ENCODE results near the gene IL4I1. TPM values are rescaled to one million over a fixed set of nuclear protein-coding genes. Genes with fewer than 3 reads are reported as not detected.
A peak's percentile ranks its signal among the peaks of the same experiment; 100 is the strongest.

The IL4I1 gene
- total RNA-seq (3.1 and 3.9 TPM in 2 replicates), polyA plus RNA-seq (0.48 and 0.71 TPM in 2 replicates), polyA minus RNA-seq (0.43 and 0.93 TPM in 2 replicates)
- total RNA-seq (2013): 0.37 TPM

DNA sequence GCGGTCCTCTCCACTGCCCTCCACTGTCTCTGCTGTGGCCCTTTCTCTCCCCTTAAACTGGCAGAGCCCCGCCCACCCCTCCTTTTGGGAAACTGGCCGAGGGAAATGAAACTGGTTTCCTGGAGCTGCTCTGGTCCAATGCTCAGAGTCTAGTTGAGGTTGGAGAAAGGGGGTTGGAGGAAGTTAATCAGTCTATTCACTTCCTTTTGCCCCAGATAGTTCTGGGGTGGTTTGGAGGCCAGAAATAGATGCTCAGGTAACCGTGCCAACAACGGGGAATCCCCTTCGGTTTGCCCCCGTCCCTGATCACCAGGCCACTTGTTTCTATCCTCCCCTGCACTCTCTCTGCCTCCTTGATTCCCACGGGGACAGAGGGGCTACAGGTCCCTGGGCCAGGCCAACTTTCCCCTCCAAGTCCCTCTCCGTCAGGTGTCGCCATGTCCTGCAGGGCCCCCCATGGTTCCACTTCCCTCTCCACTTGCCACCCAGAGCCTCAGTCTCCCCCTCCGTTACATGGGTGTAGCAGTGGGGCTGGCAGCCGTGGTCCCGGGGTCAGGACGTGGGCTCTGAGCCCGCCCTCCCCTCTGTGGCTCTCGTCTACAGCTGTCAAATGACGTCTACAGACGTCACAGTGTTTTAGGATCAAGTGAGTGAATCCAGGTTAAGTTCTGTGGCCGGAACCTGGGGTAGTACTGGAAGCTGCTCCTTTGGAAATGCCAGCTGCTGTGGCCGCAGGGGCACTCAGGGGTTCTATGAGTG, at the start of gene IL4I1:
Gene IL4I1 (minus strand): TSS at position 25 of the 759 bp plus-strand sequence. CDS start 727 bp downstream, outside the sequence.
- H3K4me1 ChIP-seq (ENCODE audit: control insufficient read depth in 2 of 2, insufficient read depth in 2 of 2, low read length in 2 of 2): peaks cover 30 to 39% of the 10 kb centered on the region in 2 donors
- peak within 1 kb of the TSS; percentile 97 for H3K27ac Mint-ChIP-seq
- WGBS (ENCODE audit: insufficient coverage): 0% methylated on average over 17 of the region's 20 CpGs
- no peaks in the 10 kb centered on the region for H3K9me3 Mint-ChIP-seq (ENCODE audit: insufficient read depth)
- H3K27me3 ChIP-seq (replicated peaks in 1 of 4; ENCODE audit: control extremely low read depth in 1 of 4, control insufficient read depth in 3 of 4, insufficient read depth in 4 of 4, low read length in 3 of 4): no peaks in the 10 kb centered on the region
- intact Hi-C loops (cut with micrococcal nuclease): loop anchor here (1.0 to 2.0 kb wide), 4 partner anchors 14 to 131 kb away; partner anchors contain the start of genes AKT1S1, ATF5, NUP62 and TBC1D17
- H3K79me2 ChIP-seq (ENCODE audit: control insufficient read depth, insufficient read depth, low read length): peaks cover 4% of the 10 kb centered on the region
- ATAC-seq (ENCODE audit: low read depth) (peak; percentile 74), DNase-seq (peak; percentile 91)
- peak within 1 kb of the TSS; percentile 94 for H3K4me2 ChIP-seq (replicated peaks; ENCODE audit: low read depth, low read length, poor library complexity, severe bottlenecking)
- H3K9ac ChIP-seq (ENCODE audit: low read length): peak within 1 kb of the TSS; percentile 67
- H4K20me1 ChIP-seq (ENCODE audit: control insufficient read depth, insufficient read depth, low read length, poor library complexity, severe bottlenecking): no peaks in the 10 kb centered on the region
- peaks cover 40% of the 10 kb centered on the region for H3K4me1 Mint-ChIP-seq
- ChIA-PET POLR2A (interaction anchor here (0.8 to 3.0 kb wide), 4 partner anchors 9 to 20 kb away, joined by 3 to 20 read pairs (median 7); partner anchors contain the start of genes AKT1S1 and TBC1D17), CTCF (interaction anchor here (1.0 to 3.6 kb wide), 5 partner anchors 16 to 57 kb away, joined by 3 to 17 read pairs (median 8); partner anchors contain the start of genes ATF5 and NUP62)
- H3K9me3 ChIP-seq (ENCODE audit: control extremely low read depth in 1 of 3, control insufficient read depth in 2 of 3, insufficient read depth in 1 of 3, low read length in 2 of 3): no peaks in the 10 kb centered on the region
- peak within 1 kb of the TSS; percentile 82 to 84 for H3K27ac ChIP-seq (ENCODE audit: low read length in 2 of 2)
- peak within 1 kb of the TSS; percentile 38 for H2AFZ ChIP-seq (ENCODE audit: insufficient read depth, low read depth, low read length, poor library complexity, severe bottlenecking)
- no peaks in the 10 kb centered on the region for H3K36me3 ChIP-seq (replicated peaks in 1 of 2; ENCODE audit: control extremely low read depth in 1 of 2, control insufficient read depth in 1 of 2, extremely low read depth in 1 of 2, insufficient read depth in 2 of 2, low read length in 1 of 2)
- H3K27me3 Mint-ChIP-seq: no peaks in the 10 kb centered on the region
- H3K4me3 ChIP-seq (ENCODE audit: control extremely low read depth in 1 of 5, extremely low read depth in 1 of 5, insufficient read depth in 1 of 5, low read depth in 2 of 5, low read length in 4 of 5): peak within 1 kb of the TSS; percentile 34 to 60 (median 44)
- TF ChIP-seq, protein P1, sequence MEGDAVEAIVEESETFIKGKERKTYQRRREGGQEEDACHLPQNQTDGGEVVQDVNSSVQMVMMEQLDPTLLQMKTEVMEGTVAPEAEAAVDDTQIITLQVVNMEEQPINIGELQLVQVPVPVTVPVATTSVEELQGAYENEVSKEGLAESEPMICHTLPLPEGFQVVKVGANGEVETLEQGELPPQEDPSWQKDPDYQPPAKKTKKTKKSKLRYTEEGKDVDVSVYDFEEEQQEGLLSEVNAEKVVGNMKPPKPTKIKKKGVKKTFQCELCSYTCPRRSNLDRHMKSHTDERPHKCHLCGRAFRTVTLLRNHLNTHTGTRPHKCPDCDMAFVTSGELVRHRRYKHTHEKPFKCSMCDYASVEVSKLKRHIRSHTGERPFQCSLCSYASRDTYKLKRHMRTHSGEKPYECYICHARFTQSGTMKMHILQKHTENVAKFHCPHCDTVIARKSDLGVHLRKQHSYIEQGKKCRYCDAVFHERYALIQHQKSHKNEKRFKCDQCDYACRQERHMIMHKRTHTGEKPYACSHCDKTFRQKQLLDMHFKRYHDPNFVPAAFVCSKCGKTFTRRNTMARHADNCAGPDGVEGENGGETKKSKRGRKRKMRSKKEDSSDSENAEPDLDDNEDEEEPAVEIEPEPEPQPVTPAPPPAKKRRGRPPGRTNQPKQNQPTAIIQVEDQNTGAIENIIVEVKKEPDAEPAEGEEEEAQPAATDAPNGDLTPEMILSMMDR (IDR thresholded peaks at IDR 0.05): no peak
- no peak for TF ChIP-seq EZH2 (IDR thresholded peaks at IDR 0.05; ENCODE audit: borderline replicate concordance, insufficient read depth, low read depth, low read length, poor library complexity, severe bottlenecking)
- peak within 1 kb of the TSS; percentile 89 for H3K4me3 Mint-ChIP-seq

Measured in B cell (primary cell).